KMS-11 (cell line): ENCODE data around the gene TBR1.

Experiments
- H2AFZ ChIP-seq: fragments of 200-600 bp; sonication (generic); 2 replicates; pipeline ENCODE4 v1.6.1; 2016; ENCODE audit warnings: antibody characterized with exemption, mixed run types, low read depth
- H3K27ac ChIP-seq: fragments of 200-600 bp; sonication (generic); 2 replicates; pipeline ENCODE4 v1.6.1; 2016; ENCODE audit warnings: mild to moderate bottlenecking, mixed run types
- H3K27me3 ChIP-seq: fragments of 200-600 bp; sonication (generic); 2 replicates; pipeline ENCODE4 v1.6.1; 2017; ENCODE audit warnings: mild to moderate bottlenecking, low read depth, mixed run types, moderate library complexity; ENCODE audit not compliant: insufficient read depth
- H3K36me3 ChIP-seq: fragments of 200-600 bp; sonication (generic); 2 replicates; pipeline ENCODE4 v1.6.1; 2017; ENCODE audit warnings: mild to moderate bottlenecking, mixed run types; ENCODE audit not compliant: insufficient read depth
- H3K4me1 ChIP-seq: fragments of 200-600 bp; sonication (generic); 2 replicates; pipeline ENCODE4 v1.6.1; 2016; ENCODE audit warnings: mild to moderate bottlenecking, low read depth, mixed run types; ENCODE audit not compliant: poor library complexity, severe bottlenecking
- H3K4me2 ChIP-seq: fragments of 200-600 bp; sonication (generic); 2 replicates; pipeline ENCODE4 v1.7.0; 2016; ENCODE audit warnings: mild to moderate bottlenecking, mixed run types
- H3K4me3 ChIP-seq: fragments of 200-600 bp; sonication (generic); IDR thresholded peaks from 2 replicates; pipeline ENCODE4 v1.6.1; 2017; ENCODE audit warnings: low read depth, low read length, mixed read lengths; ENCODE audit not compliant: insufficient read depth
- H3K79me2 ChIP-seq: fragments of 200-600 bp; sonication (generic); 2 replicates; pipeline ENCODE4 v1.6.1; 2016; ENCODE audit warnings: low read depth, mixed run types; ENCODE audit not compliant: insufficient read depth
- H3K9ac ChIP-seq: fragments of 200-600 bp; sonication (generic); 2 replicates; pipeline ENCODE4 v1.6.1; 2016; ENCODE audit warnings: mild to moderate bottlenecking, mixed run types
- H4K20me1 ChIP-seq: fragments of 200-600 bp; sonication (generic); 2 replicates; pipeline ENCODE4 v1.6.1; 2016; ENCODE audit warnings: mild to moderate bottlenecking, mixed run types; ENCODE audit not compliant: insufficient read depth
- CTCF ChIP-seq: fragments of 200-600 bp; sonication (generic); conservative IDR thresholded peaks from 2 replicates; pipeline ENCODE4 v1.6.1; 2017; ENCODE audit warnings: low read depth, mild to moderate bottlenecking, antibody characterized with exemption, low read length, moderate library complexity, mixed read lengths

Gene TBR1

GRCh38 chr2:161434118-161434517, 18.0 kb downstream of the TBR1 start:
- Histone ChIP-seq H3K27ac (no peak overlapping the region), H3K79me2 (no peaks in the 10 kb centered on the region), H2AFZ (no peak overlapping the region), H3K36me3 (no peaks in the 10 kb centered on the region), H3K4me2 (no peak overlapping the region), H3K9ac (no peak overlapping the region), H4K20me1 (no peaks in the 10 kb centered on the region), H3K4me1 (no peaks in the 10 kb centered on the region), H3K27me3 (no peaks in the 10 kb centered on the region), H3K4me3 (no peak overlapping the region)
- TF ChIP-seq CTCF, result no peak

GRCh38 chr2:161436411-161436810, 20.3 kb downstream of the TBR1 start:
- Histone ChIP-seq H3K4me3 (no peak overlapping the region), H2AFZ (no peak overlapping the region), H3K4me2 (no peak overlapping the region), H3K4me1 (no peaks in the 10 kb centered on the region), H3K79me2 (no peaks in the 10 kb centered on the region), H3K9ac (no peak overlapping the region), H3K27ac (no peak overlapping the region), H3K36me3 (no peaks in the 10 kb centered on the region), H4K20me1 (no peaks in the 10 kb centered on the region), H3K27me3 (no peaks in the 10 kb centered on the region)
- no peak for TF ChIP-seq CTCF

GRCh38 chr2:161438598-161438997, 22.5 kb downstream of the TBR1 start:
- H3K79me2 ChIP-seq, result no peaks in the 10 kb centered on the region
- H3K9ac ChIP-seq, result no peak overlapping the region
- H3K4me3 ChIP-seq, result no peak overlapping the region
- no peak overlapping the region for H3K27ac ChIP-seq
- no peak overlapping the region for H2AFZ ChIP-seq
- no peak for TF ChIP-seq CTCF
- no peaks in the 10 kb centered on the region for H4K20me1 ChIP-seq
- no peaks in the 10 kb centered on the region for H3K4me1 ChIP-seq
- H3K27me3 ChIP-seq, result no peaks in the 10 kb centered on the region
- H3K4me2 ChIP-seq, result no peak overlapping the region
- H3K36me3 ChIP-seq, result no peaks in the 10 kb centered on the region

- Histone ChIP-seq H3K27me3 (no peaks in the 10 kb centered on the region), H2AFZ (no peak overlapping the region), H3K79me2 (no peaks in the 10 kb centered on the region), H3K4me2 (no peak overlapping the region), H3K4me1 (no peaks in the 10 kb centered on the region), H3K27ac (no peak overlapping the region), H3K36me3 (no peaks in the 10 kb centered on the region), H4K20me1 (no peaks in the 10 kb centered on the region), H3K9ac (no peak overlapping the region), H3K4me3 (no peak overlapping the region)
- TF ChIP-seq CTCF, result no peak
Observed at GRCh38 chr2:161445097-161445496, 29.0 kb downstream of the TBR1 start.

- Histone ChIP-seq H3K27me3 (no peaks in the 10 kb centered on the region), H4K20me1 (no peaks in the 10 kb centered on the region), H3K27ac (no peak overlapping the region), H3K79me2 (no peaks in the 10 kb centered on the region), H2AFZ (no peak overlapping the region), H3K9ac (no peak overlapping the region), H3K4me1 (no peaks in the 10 kb centered on the region), H3K4me2 (no peak overlapping the region), H3K4me3 (no peak overlapping the region), H3K36me3 (no peaks in the 10 kb centered on the region)
- TF ChIP-seq CTCF, result no peak
Observed at GRCh38 chr2:161448431-161448830, 32.3 kb downstream of the TBR1 start.
